NAMALWA (cell line): ENCODE results near the gene GUCY1A2.
"Not testable (repeated sequence)": the region's sequence is repeated elsewhere in the genome, so short reads cannot be mapped to it uniquely, and the experiment has no call there.

Source experiments
- DNase-seq: peaks from one replicate; pipeline ENCODE4 v3.0.0-alpha.2; 2015; ENCODE audit warnings: low spot score

GUCY1A2 gene

GRCh38 chr11:106840146-106840545 is 178.1 kb downstream of the GUCY1A2 start:
- DNase-seq = no peak

- DNase-seq = no peak
Measured at GRCh38 chr11:106834567-106834966, 183.7 kb downstream of the GUCY1A2 start.

- DNase-seq = no peak
Measured at GRCh38 chr11:106828976-106829375, 189.3 kb downstream of the GUCY1A2 start.

- DNase-seq = no peak
Measured at GRCh38 chr11:106828576-106828975, 189.7 kb downstream of the GUCY1A2 start.

- DNase-seq = no peak
Measured at GRCh38 chr11:106827687-106828086, 190.6 kb downstream of the GUCY1A2 start.

GRCh38 chr11:106826558-106826957 is 191.7 kb downstream of the GUCY1A2 start:
- DNase-seq = not testable (repeated sequence)

- DNase-seq = no peak
Measured at GRCh38 chr11:106821826-106822225, 196.4 kb downstream of the GUCY1A2 start.

- no peak for DNase-seq
Measured at GRCh38 chr11:106821291-106821690, 197.0 kb downstream of the GUCY1A2 start.

- DNase-seq = no peak
Measured at GRCh38 chr11:106818443-106818842, 199.8 kb downstream of the GUCY1A2 start.

- no peak for DNase-seq
Measured at GRCh38 chr11:106815209-106815608, 203.1 kb downstream of the GUCY1A2 start.

GRCh38 chr11:106813806-106814205 is 204.5 kb downstream of the GUCY1A2 start:
- no peak for DNase-seq

- no peak for DNase-seq
Measured at GRCh38 chr11:106794058-106794457, 224.2 kb downstream of the GUCY1A2 start.

GRCh38 chr11:106789406-106789805 is 228.9 kb downstream of the GUCY1A2 start:
- DNase-seq = no peak

- DNase-seq = no peak
Measured at GRCh38 chr11:106787454-106787853, 230.8 kb downstream of the GUCY1A2 start.

GRCh38 chr11:106785913-106786650 is 232.2 kb downstream of the GUCY1A2 start:
- DNase-seq = no peak

GRCh38 chr11:106777302-106777701 is 241.0 kb downstream of the GUCY1A2 start:
- DNase-seq = not testable (repeated sequence)

- no peak for DNase-seq
Measured at GRCh38 chr11:106770489-106771085, 247.7 kb downstream of the GUCY1A2 start.

- DNase-seq = no peak
Measured at GRCh38 chr11:106765469-106766258, 252.6 kb downstream of the GUCY1A2 start.

- DNase-seq = no peak
Measured at GRCh38 chr11:106763501-106763900, 254.8 kb downstream of the GUCY1A2 start.

- no peak for DNase-seq
Measured at GRCh38 chr11:106761745-106762144, 256.5 kb downstream of the GUCY1A2 start.

GRCh38 chr11:106761240-106761639 is 257.0 kb downstream of the GUCY1A2 start:
- DNase-seq = no peak

- no peak for DNase-seq
Measured at GRCh38 chr11:106748059-106748458, 270.2 kb downstream of the GUCY1A2 start.

- DNase-seq = no peak
Measured at GRCh38 chr11:106745941-106746340, 272.3 kb downstream of the GUCY1A2 start.
